Prostate gland (tissue), 2 donors: Measurements from ENCODE around the gene RPL39L. TPM values are rescaled to one million over a fixed set of nuclear protein-coding genes. Genes with fewer than 3 reads are reported as not detected.
"Not testable (repeated sequence)": the region's sequence is repeated elsewhere in the genome, so short reads cannot be mapped to it uniquely, and the experiment has no call there.

ENCODE experiments used
- DNase-seq: peaks from one replicate; pipeline ENCODE4 v3.0.0-alpha.2; 2019; ENCODE audit warnings: low spot score
- H3K27ac ChIP-seq, 2 donors: fragments of 200-600 bp; sonication (generic); 2 replicates each; pipeline ENCODE4 v1.5.1; 2017 to 2019
- H3K27me3 ChIP-seq: fragments of 200-600 bp; sonication (generic); replicated peaks from 2 replicates; pipeline ENCODE4 v1.5.1; 2019; ENCODE audit not compliant: insufficient read depth
- H3K36me3 ChIP-seq, 2 donors: fragments of 200-600 bp; sonication (generic); 1 replicate in 1 of 2; 2 replicates in 1 of 2; pipeline versions ENCODE4 v1.5.1 to v1.8.1; 2017 to 2019
- H3K4me1 ChIP-seq: fragments of 200-600 bp; sonication (generic); replicated peaks from 2 replicates; pipeline ENCODE4 v1.5.1; 2019
- H3K4me3 ChIP-seq, 2 donors: fragments of 200-600 bp; sonication (generic); 2 replicates each; pipeline ENCODE4 v1.5.1; 2017 to 2019
- H3K9me3 ChIP-seq: fragments of 200-600 bp; sonication (generic); 2 replicates; pipeline ENCODE4 v1.5.1; 2017
- POLR2A ChIP-seq: fragments of 450-650 bp; IDR thresholded peaks from one replicate; pipeline ENCODE4 v1.6.1; 2016; ENCODE audit warnings: antibody characterized with exemption, mild to moderate bottlenecking
- POLR2AphosphoS5 ChIP-seq: sonication (generic); formaldehyde crosslinking; IDR thresholded peaks from one replicate; pipeline ENCODE4 v1.6.1; 2017; ENCODE audit warnings: antibody characterized with exemption
- WGBS: methylation state at CpG from one replicate; pipeline ENCODE4 v1.1.5; 2018; 5-methylcytosine and 5-hydroxymethylcytosine counted together
- intact Hi-C: fragments of 100-400 bp; cut with DNase I; formaldehyde crosslinking; loops from one replicate; pipeline ENCODE4 v1.14.2; 2022
- total RNA-seq, 2 donors: library from RNA; depleted of rRNA; stranded (reverse); fragments of >200 nt; gene quantifications; one replicate each; pipeline ENCODE4 v1.1.0, GENCODE V29; 2016
- TF ChIP-seq, protein P1 (sequence below), 4 experiments: fragments of 200-600 bp in 2 of 4; fragments of 450-650 bp in 2 of 4; sonication (generic) in 2 of 4; IDR thresholded peaks; 1 replicate in 3 of 4; 2 replicates in 1 of 4; pipeline ENCODE4 v1.5.1; 2016 to 2019; ENCODE audit warnings: antibody characterized with exemption in 4 of 4, mild to moderate bottlenecking in 2 of 4, moderate library complexity in 2 of 4

The RPL39L gene
- total RNA-seq, 2 donors from 2014 or later = 27.5 to 57.9 TPM

- H3K4me1 ChIP-seq = no peaks in the 10 kb centered on the region
- WGBS = 86% methylated on average over 4 of the region's 4 CpGs
- no peak overlapping the region for H3K4me3 ChIP-seq
- H3K27me3 ChIP-seq = no peaks in the 10 kb centered on the region
- H3K36me3 ChIP-seq = no peaks in the 10 kb centered on the region
- no peaks in the 10 kb centered on the region for H3K9me3 ChIP-seq
- no peak for DNase-seq
- intact Hi-C loops = no loop called here
- H3K27ac ChIP-seq = peak overlapping the region in 1 of 2 donors; percentile 33
- TF ChIP-seq POLR2A = no peak
- TF ChIP-seq, protein P1, sequence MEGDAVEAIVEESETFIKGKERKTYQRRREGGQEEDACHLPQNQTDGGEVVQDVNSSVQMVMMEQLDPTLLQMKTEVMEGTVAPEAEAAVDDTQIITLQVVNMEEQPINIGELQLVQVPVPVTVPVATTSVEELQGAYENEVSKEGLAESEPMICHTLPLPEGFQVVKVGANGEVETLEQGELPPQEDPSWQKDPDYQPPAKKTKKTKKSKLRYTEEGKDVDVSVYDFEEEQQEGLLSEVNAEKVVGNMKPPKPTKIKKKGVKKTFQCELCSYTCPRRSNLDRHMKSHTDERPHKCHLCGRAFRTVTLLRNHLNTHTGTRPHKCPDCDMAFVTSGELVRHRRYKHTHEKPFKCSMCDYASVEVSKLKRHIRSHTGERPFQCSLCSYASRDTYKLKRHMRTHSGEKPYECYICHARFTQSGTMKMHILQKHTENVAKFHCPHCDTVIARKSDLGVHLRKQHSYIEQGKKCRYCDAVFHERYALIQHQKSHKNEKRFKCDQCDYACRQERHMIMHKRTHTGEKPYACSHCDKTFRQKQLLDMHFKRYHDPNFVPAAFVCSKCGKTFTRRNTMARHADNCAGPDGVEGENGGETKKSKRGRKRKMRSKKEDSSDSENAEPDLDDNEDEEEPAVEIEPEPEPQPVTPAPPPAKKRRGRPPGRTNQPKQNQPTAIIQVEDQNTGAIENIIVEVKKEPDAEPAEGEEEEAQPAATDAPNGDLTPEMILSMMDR (IDR thresholded peaks at IDR 0.05) = no peak
- TF ChIP-seq POLR2AphosphoS5 = no peak
Observed at GRCh38 chr3:187185759-187186158, 46.5 kb upstream of the RPL39L start.

DNA sequence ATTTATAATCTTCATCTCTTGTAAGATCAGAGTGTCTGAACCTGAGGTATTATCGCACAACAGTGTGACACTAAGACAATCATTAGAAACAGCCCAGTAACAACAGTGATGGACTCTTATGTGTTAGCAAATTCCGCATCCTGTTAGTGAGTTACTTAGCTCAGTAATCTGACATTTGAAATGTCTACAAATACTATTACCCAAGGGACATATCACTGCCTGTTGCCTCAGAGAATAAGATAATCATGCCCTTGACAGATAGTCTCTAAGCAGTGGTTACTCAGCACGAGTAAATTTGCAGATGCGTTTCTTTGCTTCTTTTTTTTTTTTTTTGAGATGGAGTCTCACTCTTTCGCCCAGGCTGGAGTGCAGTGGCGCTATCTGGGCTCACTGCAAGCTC is 44.6 kb upstream of the RPL39L start:
- Histone ChIP-seq H3K27ac (no peak overlapping the region), H3K4me3 (no peak overlapping the region), H3K9me3 (no peaks in the 10 kb centered on the region), H3K27me3 (no peaks in the 10 kb centered on the region), H3K4me1 (no peaks in the 10 kb centered on the region), H3K36me3 (no peaks in the 10 kb centered on the region)
- intact Hi-C loops = no loop called here
- TF ChIP-seq POLR2AphosphoS5 = no peak
- 91% methylated on average over 6 of the region's 6 CpGs for WGBS
- no peak for DNase-seq

- H3K27ac ChIP-seq = no peak overlapping the region
- H3K27me3 ChIP-seq = no peaks in the 10 kb centered on the region
- peak; percentile 13 for DNase-seq
- no peaks in the 10 kb centered on the region for H3K9me3 ChIP-seq
- H3K4me1 ChIP-seq = no peaks in the 10 kb centered on the region
- no peak overlapping the region for H3K4me3 ChIP-seq
- intact Hi-C loops = no loop called here
- WGBS = 61% methylated on average over 7 of the region's 7 CpGs
- H3K36me3 ChIP-seq = no peaks in the 10 kb centered on the region
- TF ChIP-seq, protein P1 (IDR thresholded peaks at IDR 0.05) = no peak
- no peak for TF ChIP-seq POLR2A
- TF ChIP-seq POLR2AphosphoS5 = no peak
Observed at GRCh38 chr3:187183210-187183862, 44.0 kb upstream of the RPL39L start.

DNA sequence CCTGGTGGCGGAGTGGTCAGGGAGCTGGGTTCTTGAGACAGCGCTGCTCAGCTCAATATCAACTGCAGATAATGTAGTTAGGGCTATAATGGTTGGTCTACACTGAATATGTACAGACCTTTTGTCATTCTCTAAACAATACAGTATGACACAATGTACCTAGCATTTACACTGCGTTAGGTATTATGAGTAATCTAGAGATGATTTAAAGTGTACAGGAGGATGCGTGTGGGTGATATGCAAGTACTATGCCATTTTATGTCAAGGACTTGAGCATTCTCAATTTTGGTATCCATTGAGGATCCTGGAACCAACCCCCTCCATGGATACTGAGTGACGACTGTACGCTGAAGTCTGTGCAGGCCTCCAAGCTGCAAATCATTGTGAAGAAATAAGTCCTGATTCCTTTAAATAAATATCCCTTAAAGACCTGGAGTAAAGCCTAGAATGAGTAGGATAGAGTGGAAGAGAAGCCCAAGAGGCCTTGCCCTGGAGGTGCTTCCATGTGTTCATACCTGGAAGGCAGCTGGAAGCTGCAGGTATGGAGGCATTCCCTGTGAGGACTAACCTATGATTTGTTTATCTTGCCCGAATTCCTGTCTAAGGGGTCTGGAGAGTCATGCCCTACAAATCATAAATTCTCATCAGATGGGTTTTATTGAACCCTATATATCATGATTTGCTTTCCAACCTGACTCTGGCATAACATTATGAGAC is 42.3 kb upstream of the RPL39L start:
- WGBS = 91% methylated on average over 7 of the region's 7 CpGs
- TF ChIP-seq POLR2A = no peak
- no peak for TF ChIP-seq POLR2AphosphoS5
- TF ChIP-seq, protein P1 (IDR thresholded peaks at IDR 0.05) = no peak
- H3K4me1 ChIP-seq = no peaks in the 10 kb centered on the region

GRCh38 chr3:187172929-187173328 is 33.6 kb upstream of the RPL39L start:
- TF ChIP-seq, protein P1 (IDR thresholded peaks at IDR 0.05) = no peak
- TF ChIP-seq POLR2A = no peak
- Histone ChIP-seq H3K4me3 (no peak overlapping the region), H3K36me3 (no peaks in the 10 kb centered on the region), H3K4me1 (no peaks in the 10 kb centered on the region), H3K9me3 (no peaks in the 10 kb centered on the region), H3K27ac (no peak overlapping the region), H3K27me3 (no peaks in the 10 kb centered on the region)
- 94% methylated on average over 2 of the region's 2 CpGs for WGBS
- no peak for DNase-seq
- intact Hi-C loops = no loop called here

More for the DNA sequence above, 42.3 kb upstream of the RPL39L start:
- no peak overlapping the region for H3K27ac ChIP-seq
- H3K4me3 ChIP-seq = no peak overlapping the region
- no peaks in the 10 kb centered on the region for H3K36me3 ChIP-seq
- no peak for DNase-seq
- intact Hi-C loops = no loop called here
- H3K9me3 ChIP-seq = no peaks in the 10 kb centered on the region
- H3K27me3 ChIP-seq = no peaks in the 10 kb centered on the region

DNA sequence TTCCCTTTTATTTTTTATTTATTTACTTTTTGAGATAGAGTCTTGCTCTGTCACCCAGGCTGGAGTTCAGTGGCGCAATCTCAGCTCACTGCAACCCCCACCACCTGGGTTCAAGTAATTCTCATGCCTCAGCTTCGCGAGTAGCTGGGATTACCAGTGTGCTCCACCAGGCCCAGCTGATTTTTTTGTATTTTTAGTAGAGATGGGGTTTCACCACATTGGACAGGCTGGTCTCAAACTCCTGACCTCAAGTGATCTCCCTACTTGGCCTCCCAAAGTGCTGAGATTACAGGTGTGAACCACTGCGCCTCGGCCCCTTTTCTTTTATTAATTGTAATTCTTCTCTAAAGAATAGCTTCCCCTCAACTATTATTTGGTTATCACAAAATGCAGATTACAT is 31.6 kb upstream of the RPL39L start:
- H3K4me1 ChIP-seq, H3K27me3 ChIP-seq, H3K9me3 ChIP-seq, H3K27ac ChIP-seq, H3K4me3 ChIP-seq, H3K36me3 ChIP-seq, intact Hi-C loops, DNase-seq: not testable (repeated sequence)
- 93% methylated on average over 5 of the region's 5 CpGs for WGBS
